HEK293T (cell line): ENCODE data around the gene MAML2.

Experiments used
- CTCF ChIA-PET: fragments of 350-600 bp; formaldehyde crosslinking; extraction: SDS; loops from one replicate; lab custom pipeline; 2021; ENCODE audit warnings: antibody characterized with exemption, inconsistent platforms; lab: Yijun Ruan, JAX
- POLR2A ChIA-PET: fragments of 350-600 bp; formaldehyde crosslinking; extraction: SDS; loops from one replicate; lab custom pipeline; 2020; ENCODE audit warnings: antibody characterized with exemption, inconsistent platforms; lab: Yijun Ruan, JAX
- DNase-seq: peaks from one replicate; pipeline ENCODE4 v3.0.0; 2012; ENCODE audit warnings: mixed read lengths; ENCODE audit errors: extremely low spot score
- BHLHE40 ChIP-seq: fragments of 450-650 bp; IDR thresholded peaks from 2 replicates; pipeline ENCODE4 v1.6.1; 2016; ENCODE audit warnings: mild to moderate bottlenecking, moderate library complexity, borderline replicate concordance
- CTBP1 ChIP-seq: fragments of 450-650 bp; IDR thresholded peaks from 2 replicates; pipeline ENCODE4 v1.6.1; 2016; ENCODE audit warnings: borderline replicate concordance
- ELF4 ChIP-seq: fragments of 450-650 bp; IDR thresholded peaks from 2 replicates; pipeline ENCODE4 v1.6.1; 2017; ENCODE audit warnings: antibody characterized with exemption
- FOXA1 ChIP-seq: fragments of 450-650 bp; IDR thresholded peaks from 2 replicates; pipeline ENCODE4 v1.6.1; 2016; ENCODE audit warnings: mild to moderate bottlenecking
- FOXK2 ChIP-seq: fragments of 450-650 bp; IDR thresholded peaks from 2 replicates; pipeline ENCODE4 v1.6.1; 2016; ENCODE audit warnings: mild to moderate bottlenecking
- FOXM1 ChIP-seq: fragments of 450-650 bp; IDR thresholded peaks from 2 replicates; pipeline ENCODE4 v1.6.1; 2017; ENCODE audit warnings: mild to moderate bottlenecking, borderline replicate concordance
- HDGF ChIP-seq: fragments of 450-650 bp; IDR thresholded peaks from 2 replicates; pipeline ENCODE4 v1.6.1; 2017; ENCODE audit warnings: antibody characterized with exemption, borderline replicate concordance
- L3MBTL2 ChIP-seq: fragments of 450-650 bp; conservative IDR thresholded peaks from 2 replicates; pipeline ENCODE4 v1.6.1; 2016; ENCODE audit warnings: mild to moderate bottlenecking
- NFRKB ChIP-seq: fragments of 450-650 bp; IDR thresholded peaks from 2 replicates; pipeline ENCODE4 v1.6.1; 2016; ENCODE audit warnings: mild to moderate bottlenecking, moderate library complexity
- SP1 ChIP-seq: fragments of 450-650 bp; IDR thresholded peaks from 2 replicates; pipeline ENCODE4 v1.6.1; 2017
- TARDBP ChIP-seq: fragments of 450-650 bp; IDR thresholded peaks from 2 replicates; pipeline ENCODE4 v1.6.1; 2016
- ZNF384 ChIP-seq: fragments of 450-650 bp; IDR thresholded peaks from 2 replicates; pipeline ENCODE4 v1.6.1; 2016
- TF ChIP-seq, protein P1 (sequence below): fragments of 450-650 bp; IDR thresholded peaks from 2 replicates; pipeline ENCODE4 v1.6.1; 2016

Gene MAML2

DNA sequence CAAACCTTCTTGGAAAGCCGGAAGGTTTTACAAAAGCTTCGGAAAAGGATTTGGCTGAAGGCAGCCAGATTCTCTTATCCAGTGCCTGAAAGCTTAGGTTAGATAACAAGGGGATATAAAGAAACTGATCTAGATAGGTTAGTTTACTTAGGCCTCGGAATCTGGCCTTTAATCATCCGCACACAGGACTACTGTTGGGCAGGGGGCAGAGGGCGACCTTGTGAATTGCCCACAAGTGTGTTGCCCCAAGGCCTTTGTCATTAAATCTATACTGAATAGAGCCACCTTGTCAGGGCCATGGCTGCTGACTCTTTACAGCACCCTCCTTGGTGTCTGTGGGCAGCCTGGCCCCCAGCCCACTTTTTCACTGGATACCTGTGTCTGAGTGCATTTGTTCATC is 409.4 kb downstream of the MAML2 start:
- POLR2A ChIA-PET = no interaction called here
- DNase-seq = no peak
- TF ChIP-seq, protein P1, sequence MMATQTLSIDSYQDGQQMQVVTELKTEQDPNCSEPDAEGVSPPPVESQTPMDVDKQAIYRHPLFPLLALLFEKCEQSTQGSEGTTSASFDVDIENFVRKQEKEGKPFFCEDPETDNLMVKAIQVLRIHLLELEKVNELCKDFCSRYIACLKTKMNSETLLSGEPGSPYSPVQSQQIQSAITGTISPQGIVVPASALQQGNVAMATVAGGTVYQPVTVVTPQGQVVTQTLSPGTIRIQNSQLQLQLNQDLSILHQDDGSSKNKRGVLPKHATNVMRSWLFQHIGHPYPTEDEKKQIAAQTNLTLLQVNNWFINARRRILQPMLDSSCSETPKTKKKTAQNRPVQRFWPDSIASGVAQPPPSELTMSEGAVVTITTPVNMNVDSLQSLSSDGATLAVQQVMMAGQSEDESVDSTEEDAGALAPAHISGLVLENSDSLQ = no peak
- no peak for TF ChIP-seq HDGF
- TF ChIP-seq ZNF384 = no peak
- no peak for TF ChIP-seq TARDBP
- TF ChIP-seq FOXA1 = no peak
- CTCF ChIA-PET = no interaction called here

DNA sequence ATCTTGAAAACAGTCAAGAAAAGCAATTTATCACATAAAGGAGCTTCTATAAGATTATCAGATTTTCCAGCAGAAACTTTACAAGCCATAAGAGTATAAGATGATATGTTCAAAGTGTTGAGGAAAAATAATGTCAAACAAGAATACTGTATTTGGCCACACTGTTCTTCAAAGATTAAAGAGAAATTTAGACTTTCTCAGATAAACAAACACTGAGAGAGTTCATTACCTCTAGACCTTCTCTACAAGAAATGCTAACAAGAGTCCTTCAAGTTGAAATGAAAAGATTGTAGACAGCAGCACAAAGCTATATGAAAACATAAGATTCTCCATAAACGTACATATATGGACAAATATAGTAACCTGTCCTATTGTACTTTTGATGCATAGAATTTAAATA is 411.1 kb downstream of the MAML2 start:
- DNase-seq = no peak
- POLR2A ChIA-PET = no interaction called here
- TF ChIP-seq, protein P1 = no peak
- TF ChIP-seq BHLHE40 (no peak), HDGF (no peak), NFRKB (no peak)
- CTCF ChIA-PET = no interaction called here

DNA sequence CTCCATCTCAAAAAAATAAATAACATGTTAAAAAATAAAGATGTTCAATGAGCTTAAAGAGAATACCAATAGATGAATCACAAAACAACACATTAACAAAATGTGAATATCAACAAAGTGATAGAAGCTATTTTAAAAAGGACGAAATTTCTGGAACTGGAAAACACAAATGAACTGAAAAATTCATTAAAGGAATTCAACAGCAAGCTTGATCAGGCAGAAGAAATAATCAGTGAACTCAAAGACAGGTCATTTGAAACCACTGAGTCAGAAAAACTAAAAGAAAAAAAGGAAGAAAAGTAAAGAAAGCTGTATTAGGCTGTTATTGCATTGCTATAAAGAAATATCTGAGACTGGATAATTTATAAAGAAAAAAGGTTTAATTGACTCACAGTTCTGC is 412.0 kb downstream of the MAML2 start:
- no peak for DNase-seq
- ChIA-PET CTCF (no interaction called here), POLR2A (no interaction called here)
- no peak for TF ChIP-seq SP1
- TF ChIP-seq L3MBTL2 = no peak
- TF ChIP-seq TARDBP = no peak
- TF ChIP-seq FOXM1 = no peak
- no peak for TF ChIP-seq ELF4

DNA sequence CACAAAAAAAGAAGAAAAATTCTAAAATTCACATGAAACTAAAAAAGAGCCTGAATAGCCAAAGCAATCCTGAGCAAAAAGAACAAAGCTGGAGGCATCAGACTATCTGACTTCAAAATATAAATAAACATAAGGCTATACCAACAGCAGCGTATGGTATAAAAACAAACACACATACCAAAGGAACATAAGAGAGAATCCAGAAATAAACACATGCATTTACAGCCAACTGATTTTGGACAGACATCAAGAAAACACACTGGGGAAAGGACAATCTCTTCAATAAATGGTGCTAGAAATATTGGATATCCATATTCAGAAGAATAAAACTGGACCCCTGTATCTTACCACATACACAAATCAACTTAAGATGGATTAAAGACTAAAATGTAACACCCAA is 416.3 kb downstream of the MAML2 start:
- ChIA-PET CTCF (no interaction called here), POLR2A (no interaction called here)
- TF ChIP-seq FOXK2 (no peak), SP1 (no peak), HDGF (no peak), CTBP1 (no peak), ELF4 (no peak), FOXM1 (no peak), L3MBTL2 (no peak), FOXA1 (no peak), TARDBP (no peak), NFRKB (no peak), BHLHE40 (no peak)
- TF ChIP-seq, protein P1 = no peak
- no peak for DNase-seq
